K562 (cell line): ENCODE measurements around the gene NAA38. TPM values are rescaled to one million over a fixed set of nuclear protein-coding genes. Genes with fewer than 3 reads are reported as not detected.

Source experiments
- BCL6 ChIP-seq: fragments of 250-450 bp; sonication (Bioruptor Pico); IDR thresholded peaks from 2 replicates; pipeline ENCODE4 v1.4.0; 2020
- CEBPG ChIP-seq, 3 experiments: fragments of 200-800 bp in 1 of 3; sonication (Bioruptor generic) in 1 of 3; sonication (generic) in 1 of 3; formaldehyde crosslinking in 1 of 3; IDR thresholded peaks in 2 of 3; conservative IDR thresholded peaks in 1 of 3; 2 replicates each; pipeline versions ENCODE4 v1.6.1 to v1.8.0; 2016 to 2022; ENCODE audit warnings: missing compliant biosample characterization in 2 of 3, missing genetic modification characterization in 2 of 3, mild to moderate bottlenecking in 1 of 3, missing genetic modification reagents in 1 of 3
- MAZ ChIP-seq, 2 experiments: fragments of 450-650 bp in 1 of 2; sonication (generic) in 1 of 2; formaldehyde crosslinking; IDR thresholded peaks in 1 of 2; conservative IDR thresholded peaks in 1 of 2; 2 replicates each; pipeline versions ENCODE4 v1.4.0 to v1.5.0; 2020; ENCODE audit warnings: mild to moderate bottlenecking in 1 of 2, missing genetic modification reagents in 1 of 2
- MEIS2 ChIP-seq: fragments of 450-650 bp; IDR thresholded peaks from 2 replicates; pipeline ENCODE4 v1.6.1; 2014; ENCODE audit warnings: mild to moderate bottlenecking; ENCODE audit not compliant: partially characterized antibody
- NRF1 ChIP-seq, 2 experiments: fragments of 450-650 bp; IDR thresholded peaks in 1 of 2; conservative IDR thresholded peaks in 1 of 2; 2 replicates each; pipeline ENCODE4 v1.6.1; 2014; ENCODE audit warnings: mild to moderate bottlenecking in 2 of 2
- SP1 ChIP-seq: sonication (generic); formaldehyde crosslinking; IDR thresholded peaks from 2 replicates; pipeline ENCODE4 v1.8.1; 2022; ENCODE audit warnings: mild to moderate bottlenecking, missing genetic modification reagents
- XRCC3 ChIP-seq: fragments of 450-650 bp; IDR thresholded peaks from 2 replicates; pipeline ENCODE4 v1.6.1; 2017; ENCODE audit warnings: mild to moderate bottlenecking, moderate library complexity
- ZC3H4 ChIP-seq: sonication (generic); formaldehyde crosslinking; IDR thresholded peaks from 2 replicates; pipeline ENCODE4 v1.9.0; 2021; ENCODE audit warnings: missing genetic modification reagents, borderline replicate concordance
- ZNF274 ChIP-seq: IDR thresholded peaks from 2 replicates; pipeline ENCODE4 v1.6.1; 2011; ENCODE audit warnings: low read depth, mild to moderate bottlenecking, low read length, moderate library complexity, borderline replicate concordance
- ZNF695 ChIP-seq: fragments of 450-650 bp; formaldehyde crosslinking; IDR thresholded peaks from 2 replicates; pipeline ENCODE4 v1.4.0; 2020; ENCODE audit warnings: mild to moderate bottlenecking, moderate library complexity
- polyA plus RNA-seq, 8 experiments: library from polyadenylated mRNA; depleted of rRNA in 4 of 8; stranded (reverse) in 5 of 8; unstranded in 3 of 8; fragments of >200 nt; fragmentation: Nextera tagmentation in 2 of 8; fragmentation: Illumina TruSeq in 1 of 8; extraction: Ambion mirVana in 2 of 8; extraction: Trizol in 1 of 8; gene quantifications; 2 replicates each; pipeline versions ENCODE4 v1.2.1 to v1.2.3, GENCODE V29; 2011 to 2014; ENCODE audit warnings: inconsistent platforms in 1 of 8, missing spikeins in 1 of 8
- total RNA-seq, 7 experiments: library from RNA; depleted of rRNA in 6 of 7; stranded (reverse); fragments of >200 nt in 6 of 7; fragmentation: Illumina TruSeq in 2 of 7; extraction: Trizol in 2 of 7; gene quantifications; 2 replicates each; pipeline versions ENCODE4 v1.2.1 to v1.2.3, GENCODE V29; 2011 to 2021; ENCODE audit warnings: low replicate concordance in 1 of 7
- TF ChIP-seq, protein P1 (sequence below), 2 experiments: fragments of 450-650 bp; IDR thresholded peaks; 2 replicates each; pipeline ENCODE4 v1.6.1; 2016; ENCODE audit warnings: mild to moderate bottlenecking in 2 of 2, borderline replicate concordance in 1 of 2, low read depth in 1 of 2, moderate library complexity in 1 of 2
- TF ChIP-seq, protein P2 (sequence below): fragments of 250-450 bp; sonication (Bioruptor Pico); IDR thresholded peaks from 2 replicates; pipeline ENCODE4 v1.5.0; 2020; ENCODE audit warnings: mild to moderate bottlenecking, borderline replicate concordance
- TF ChIP-seq, protein P3 (sequence below): IDR thresholded peaks from 2 replicates; pipeline ENCODE4 v1.6.1; 2014; ENCODE audit warnings: antibody characterized with exemption

The NAA38 gene
- total and polyA plus RNA-seq, 9 of the 15 experiments (the other 6 are each of a cell fraction or from before 2014, with no cell fraction given): 16.4 to 99.8 (median 57.3) TPM

DNA sequence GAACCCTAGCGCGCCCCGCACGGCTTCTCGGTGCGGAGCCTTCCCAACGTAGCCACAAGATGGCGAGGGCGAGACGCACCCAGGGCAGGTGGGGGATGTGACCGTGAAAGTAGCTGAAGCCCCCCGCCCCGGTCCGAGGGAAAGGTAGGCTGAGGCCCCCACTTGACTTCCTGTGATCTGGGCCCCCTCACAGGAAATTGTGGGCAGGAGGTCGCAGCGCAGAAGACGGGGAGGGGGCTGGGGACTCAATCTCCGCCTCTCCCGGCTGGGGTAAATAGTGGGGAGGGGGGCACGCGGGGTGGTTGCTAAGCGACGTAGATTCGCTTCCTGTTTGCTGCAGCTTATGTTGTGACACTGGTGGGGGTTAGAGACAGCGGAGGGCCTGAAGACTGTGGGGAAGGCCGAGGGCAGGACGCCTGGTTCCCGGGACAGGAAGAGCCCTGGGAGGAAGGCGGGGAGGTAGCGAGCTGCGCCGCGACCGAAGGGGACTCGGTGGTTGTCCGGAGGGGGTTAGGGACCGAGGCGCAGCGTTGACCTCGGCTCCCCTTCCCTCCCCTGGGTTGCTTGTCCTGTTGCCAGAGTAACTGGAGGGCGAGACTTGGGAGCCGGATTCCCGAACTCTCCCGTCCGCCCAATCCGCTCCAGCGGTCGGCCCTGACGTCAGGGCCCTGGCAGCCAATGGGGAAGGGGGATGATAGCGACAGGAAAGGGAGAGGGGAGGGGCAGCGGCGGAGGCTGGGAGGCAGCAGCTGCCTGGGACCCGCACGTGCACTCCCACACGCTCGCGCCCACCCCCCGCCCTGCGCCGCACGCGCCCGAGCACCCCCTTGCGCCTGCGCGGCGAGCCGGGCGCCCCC lies 22.2 kb downstream of the NAA38 start (continued):
- TF ChIP-seq, protein P1, sequence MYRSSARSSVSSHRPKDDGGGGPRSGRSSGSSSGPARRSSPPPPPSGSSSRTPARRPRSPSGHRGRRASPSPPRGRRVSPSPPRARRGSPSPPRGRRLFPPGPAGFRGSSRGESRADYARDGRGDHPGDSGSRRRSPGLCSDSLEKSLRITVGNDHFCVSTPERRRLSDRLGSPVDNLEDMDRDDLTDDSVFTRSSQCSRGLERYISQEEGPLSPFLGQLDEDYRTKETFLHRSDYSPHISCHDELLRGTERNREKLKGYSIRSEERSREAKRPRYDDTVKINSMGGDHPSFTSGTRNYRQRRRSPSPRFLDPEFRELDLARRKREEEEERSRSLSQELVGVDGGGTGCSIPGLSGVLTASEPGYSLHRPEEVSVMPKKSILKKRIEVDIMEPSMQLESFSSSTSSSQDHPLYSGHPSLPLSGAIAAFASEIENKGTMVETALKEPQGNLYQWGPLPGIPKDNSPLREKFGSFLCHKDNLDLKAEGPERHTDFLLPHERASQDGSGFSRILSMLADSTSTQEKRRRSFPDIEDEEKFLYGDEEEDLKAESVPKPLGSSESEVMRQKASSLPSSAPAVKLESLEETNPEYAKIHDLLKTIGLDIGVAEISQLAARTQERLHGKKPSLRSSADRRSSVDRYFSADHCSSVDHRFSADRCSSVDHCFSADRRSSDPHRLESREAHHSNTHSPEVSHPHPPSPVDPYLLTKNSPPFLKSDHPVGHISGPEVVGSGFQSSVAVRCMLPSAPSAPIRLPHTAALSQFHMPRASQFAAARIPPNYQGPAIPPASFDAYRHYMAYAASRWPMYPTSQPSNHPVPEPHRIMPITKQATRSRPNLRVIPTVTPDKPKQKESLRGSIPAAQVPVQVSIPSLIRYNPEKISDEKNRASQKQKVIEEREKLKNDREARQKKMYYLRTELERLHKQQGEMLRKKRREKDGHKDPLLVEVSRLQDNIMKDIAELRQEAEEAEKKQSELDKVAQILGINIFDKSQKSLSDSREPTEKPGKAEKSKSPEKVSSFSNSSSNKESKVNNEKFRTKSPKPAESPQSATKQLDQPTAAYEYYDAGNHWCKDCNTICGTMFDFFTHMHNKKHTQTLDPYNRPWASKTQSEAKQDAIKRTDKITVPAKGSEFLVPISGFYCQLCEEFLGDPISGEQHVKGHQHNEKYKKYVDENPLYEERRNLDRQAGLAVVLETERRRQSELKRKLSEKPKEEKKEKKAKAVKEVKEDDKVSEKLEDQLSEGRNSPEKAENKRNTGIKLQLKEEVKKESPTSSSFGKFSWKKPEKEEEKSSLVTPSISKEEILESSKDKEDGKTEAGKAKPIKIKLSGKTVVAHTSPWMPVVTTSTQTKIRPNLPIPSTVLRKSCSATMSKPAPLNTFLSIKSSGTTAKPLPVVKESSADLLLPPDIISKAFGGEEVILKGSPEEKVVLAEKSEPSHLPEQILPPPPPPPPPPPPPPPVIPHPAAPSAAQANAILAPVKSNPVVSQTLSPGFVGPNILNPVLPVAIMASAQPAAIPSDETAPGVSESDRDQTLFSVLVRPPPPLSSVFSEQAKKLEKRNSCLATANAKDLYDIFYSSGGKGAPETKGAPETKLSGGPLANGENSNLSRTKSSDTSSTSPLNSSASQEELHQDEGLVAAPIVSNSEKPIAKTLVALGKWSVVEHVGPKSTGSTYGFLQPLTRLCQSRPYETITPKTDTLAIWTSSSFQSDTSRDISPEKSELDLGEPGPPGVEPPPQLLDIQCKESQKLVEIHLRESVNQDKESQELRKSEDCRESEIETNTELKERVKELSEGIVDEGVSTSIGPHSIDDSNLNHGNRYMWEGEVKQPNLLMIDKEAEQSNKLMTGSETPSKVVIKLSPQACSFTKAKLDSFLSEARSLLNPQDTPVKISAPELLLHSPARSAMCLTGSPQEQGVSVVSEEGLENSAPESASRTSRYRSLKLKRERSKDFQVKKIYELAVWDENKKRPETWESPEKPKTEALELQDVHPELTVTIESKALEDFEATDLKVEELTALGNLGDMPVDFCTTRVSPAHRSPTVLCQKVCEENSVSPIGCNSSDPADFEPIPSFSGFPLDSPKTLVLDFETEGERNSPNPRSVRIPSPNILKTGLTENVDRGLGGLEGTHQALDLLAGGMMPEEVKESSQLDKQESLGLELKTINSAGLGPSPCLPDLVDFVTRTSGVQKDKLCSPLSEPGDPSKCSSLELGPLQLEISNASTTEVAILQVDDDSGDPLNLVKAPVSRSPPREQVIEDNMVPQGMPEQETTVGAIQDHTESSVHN (IDR thresholded peaks at IDR 0.05; ENCODE audit: borderline replicate concordance in 1 of 2, low read depth in 1 of 2): 0 out of 4 replicates have a peak, but pooled peaks of 1 of the 2 experiments have one; percentile 10
- TF ChIP-seq, protein P2, sequence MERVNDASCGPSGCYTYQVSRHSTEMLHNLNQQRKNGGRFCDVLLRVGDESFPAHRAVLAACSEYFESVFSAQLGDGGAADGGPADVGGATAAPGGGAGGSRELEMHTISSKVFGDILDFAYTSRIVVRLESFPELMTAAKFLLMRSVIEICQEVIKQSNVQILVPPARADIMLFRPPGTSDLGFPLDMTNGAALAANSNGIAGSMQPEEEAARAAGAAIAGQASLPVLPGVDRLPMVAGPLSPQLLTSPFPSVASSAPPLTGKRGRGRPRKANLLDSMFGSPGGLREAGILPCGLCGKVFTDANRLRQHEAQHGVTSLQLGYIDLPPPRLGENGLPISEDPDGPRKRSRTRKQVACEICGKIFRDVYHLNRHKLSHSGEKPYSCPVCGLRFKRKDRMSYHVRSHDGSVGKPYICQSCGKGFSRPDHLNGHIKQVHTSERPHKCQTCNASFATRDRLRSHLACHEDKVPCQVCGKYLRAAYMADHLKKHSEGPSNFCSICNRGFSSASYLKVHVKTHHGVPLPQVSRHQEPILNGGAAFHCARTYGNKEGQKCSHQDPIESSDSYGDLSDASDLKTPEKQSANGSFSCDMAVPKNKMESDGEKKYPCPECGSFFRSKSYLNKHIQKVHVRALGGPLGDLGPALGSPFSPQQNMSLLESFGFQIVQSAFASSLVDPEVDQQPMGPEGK (CRISPR knock-in tag): no peak
- TF ChIP-seq BCL6 (CRISPR knock-in tag) (no peak), CEBPG (CRISPR knock-in tag; IDR thresholded peaks at IDR 0.05) (0 out of 2 replicates have a peak, but pooled peaks have one; percentile 15), CEBPG (tag; conservative IDR thresholded peaks at IDR 0.05 in 1 of 2, IDR thresholded peaks at IDR 0.05 in 1 of 2) (no peak), ZNF695 (CRISPR knock-in tag) (no peak), NRF1 (conservative IDR thresholded peaks at IDR 0.05 in 1 of 2, IDR thresholded peaks at IDR 0.05 in 1 of 2) (peak; percentile 90), MEIS2 (peak; percentile 31), MAZ (CRISPR knock-in tag; conservative IDR thresholded peaks at IDR 0.05 in 1 of 2, IDR thresholded peaks at IDR 0.05 in 1 of 2) (peak; percentile 55 to 86), SP1 (CRISPR knock-in tag) (peak; percentile 38; the same call in 1 of the 2 replicates), ZNF274 (no peak), XRCC3 (no peak), ZC3H4 (CRISPR knock-in tag) (peak; percentile 34; the same call in 1 of the 2 replicates)
- TF ChIP-seq, protein P3, sequence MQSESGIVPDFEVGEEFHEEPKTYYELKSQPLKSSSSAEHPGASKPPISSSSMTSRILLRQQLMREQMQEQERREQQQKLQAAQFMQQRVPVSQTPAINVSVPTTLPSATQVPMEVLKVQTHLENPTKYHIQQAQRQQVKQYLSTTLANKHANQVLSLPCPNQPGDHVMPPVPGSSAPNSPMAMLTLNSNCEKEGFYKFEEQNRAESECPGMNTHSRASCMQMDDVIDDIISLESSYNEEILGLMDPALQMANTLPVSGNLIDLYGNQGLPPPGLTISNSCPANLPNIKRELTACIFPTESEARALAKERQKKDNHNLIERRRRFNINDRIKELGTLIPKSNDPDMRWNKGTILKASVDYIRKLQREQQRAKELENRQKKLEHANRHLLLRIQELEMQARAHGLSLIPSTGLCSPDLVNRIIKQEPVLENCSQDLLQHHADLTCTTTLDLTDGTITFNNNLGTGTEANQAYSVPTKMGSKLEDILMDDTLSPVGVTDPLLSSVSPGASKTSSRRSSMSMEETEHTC: peak; percentile 42; the same call in 1 of the 2 replicates
